ENCODE measurements around the gene PTPRA. TPM values are rescaled to one million over a fixed set of nuclear protein-coding genes. Genes with fewer than 3 reads are reported as not detected.

Gene PTPRA
- total and polyA plus RNA-seq, 11 donors: 6.1 to 43.4 (median 24.9) TPM

- no peaks in the 10 kb centered on the region for H3K36me3 ChIP-seq
- TF ChIP-seq POLR2A (IDR thresholded peaks at IDR 0.05): no peak
- no peak for TF ChIP-seq CTCF (IDR thresholded peaks at IDR 0.05)
- intact Hi-C loops (cut with DNase I): loop anchor here in 1 of 10 donors (10.0 kb wide), 1 partner anchor 106 kb away; no protein-coding TSS in a partner anchor
- no peaks in the 10 kb centered on the region for H3K27me3 ChIP-seq
- H3K27ac ChIP-seq: no peak overlapping the region
- no peak overlapping the region for H3K4me3 ChIP-seq
- DNase-seq: peak in 1 of 5 donors; percentile 49
- no peaks in the 10 kb centered on the region for H3K9me3 ChIP-seq
- peaks cover 0 to 43% (median 34%) of the 10 kb centered on the region in 12 donors for H3K4me1 ChIP-seq
- WGBS, 4 donors: 59 to 70% (median 65%) methylated on average over 3 of the region's 3 CpGs
- ATAC-seq: peak; percentile 59 to 82 (median 70)
Measured at GRCh38 chr20:2879146-2879545, 5.9 kb downstream of the PTPRA start.

- Histone ChIP-seq H3K9me3 (no peaks in the 10 kb centered on the region), H3K4me3 (no peak overlapping the region), H3K4me1 (peaks cover 0 to 36% (median 21%) of the 10 kb centered on the region in 12 donors), H3K36me3 (no peaks in the 10 kb centered on the region), H3K27me3 (no peaks in the 10 kb centered on the region), H3K27ac (no peak overlapping the region)
- intact Hi-C loops (cut with DNase I): no loop called here
- ATAC-seq (no peak), DNase-seq (no peak)
- TF ChIP-seq POLR2A (IDR thresholded peaks at IDR 0.05): no peak
- 82 to 97% (median 92%) methylated on average over 7 of the region's 7 CpGs for WGBS, 4 donors
Measured at GRCh38 chr20:2880650-2881049, 7.4 kb downstream of the PTPRA start.

- peaks cover 0 to 22% (median 9%) of the 10 kb centered on the region in 12 donors for H3K4me1 ChIP-seq
- no peak overlapping the region for H3K27ac ChIP-seq
- TF ChIP-seq POLR2A (IDR thresholded peaks at IDR 0.05): no peak
- TF ChIP-seq CTCF (IDR thresholded peaks at IDR 0.05): no peak
- no peaks in the 10 kb centered on the region for H3K9me3 ChIP-seq
- ATAC-seq: no peak
- no peaks in the 10 kb centered on the region for H3K36me3 ChIP-seq
- intact Hi-C loops (cut with DNase I): no loop called here
- H3K27me3 ChIP-seq: no peaks in the 10 kb centered on the region
- DNase-seq: no peak
- 78 to 90% (median 85%) methylated on average over 3 of the region's 3 CpGs for WGBS, 4 donors
- H3K4me3 ChIP-seq: no peak overlapping the region
Measured at GRCh38 chr20:2883726-2884637, 10.7 kb downstream of the PTPRA start.

GRCh38 chr20:2887715-2888114 is 14.4 kb downstream of the PTPRA start:
- H3K4me3 ChIP-seq: no peak overlapping the region
- no peaks in the 10 kb centered on the region for H3K27me3 ChIP-seq
- H3K9me3 ChIP-seq: no peaks in the 10 kb centered on the region
- H3K27ac ChIP-seq: no peak overlapping the region
- no peak for ATAC-seq
- WGBS, 4 donors: 75 to 100% (median 90%) methylated on average over 3 of the region's 3 CpGs
- H3K4me1 ChIP-seq: peaks cover 0 to 38% (median 10%) of the 10 kb centered on the region in 12 donors
- intact Hi-C loops (cut with DNase I): no loop called here
- no peaks in the 10 kb centered on the region for H3K36me3 ChIP-seq
- TF ChIP-seq POLR2A (IDR thresholded peaks at IDR 0.05) (no peak), CTCF (IDR thresholded peaks at IDR 0.05) (no peak)
- no peak for DNase-seq

All from heart left ventricle (tissue), 16 donors.